ENCODE data around the gene VPS52.

The VPS52 gene

GRCh38 chr6:33276864-33277662 lies 5.4 kb upstream of the VPS52 start, which contains the start of gene B3GALT4 (continued):
- TF ChIP-seq ZSCAN30 (tag by site-specific recombination; IDR thresholded peaks at IDR 0.05) (peak; percentile 96), REPIN1 (tag by site-specific recombination; IDR thresholded peaks at IDR 0.05; ENCODE audit: low read depth) (0 out of 2 replicates have a peak, but pooled peaks have one; percentile 63), ZIC2 (tag by site-specific recombination; IDR thresholded peaks at IDR 0.05) (0 out of 2 replicates have a peak, but pooled peaks have one; percentile 37), KLF8 (tag by site-specific recombination; IDR thresholded peaks at IDR 0.05) (peak; percentile 87), ZNF324 (tag by site-specific recombination; IDR thresholded peaks at IDR 0.05) (peak; percentile 71; the same call in 1 of the 2 replicates), EGR2 (tag by site-specific recombination; IDR thresholded peaks at IDR 0.05; ENCODE audit: low read depth) (peak; percentile 64), ZNF23 (tag by site-specific recombination; IDR thresholded peaks at IDR 0.05; ENCODE audit: borderline replicate concordance) (no peak), KLF10 (tag by site-specific recombination; IDR thresholded peaks at IDR 0.05) (peak; percentile 87), ZNF24 (tag by site-specific recombination; IDR thresholded peaks at IDR 0.05) (peak; percentile 50; the same call in 1 of the 2 replicates), ZNF398 (tag by site-specific recombination; IDR thresholded peaks at IDR 0.05) (peak; percentile 44; the same call in 1 of the 2 replicates), YY1 (tag by site-specific recombination; IDR thresholded peaks at IDR 0.05) (0 out of 2 replicates have a peak, but pooled peaks have one; percentile 45), ZNF391 (tag by site-specific recombination; IDR thresholded peaks at IDR 0.05; ENCODE audit: borderline replicate concordance, low read depth) (peak; percentile 73; the same call in 1 of the 2 replicates), SP7 (tag by site-specific recombination; IDR thresholded peaks at IDR 0.05) (peak; percentile 81), HOXC10 (CRISPR knock-in tag; IDR thresholded peaks at IDR 0.05) (no peak), MEIS1 (CRISPR knock-in tag; IDR thresholded peaks at IDR 0.05; ENCODE audit: borderline replicate concordance) (no peak), ZNF146 (tag by site-specific recombination; IDR thresholded peaks at IDR 0.05) (peak; percentile 17; the same call in 1 of the 2 replicates), ZBTB1 (tag by site-specific recombination; IDR thresholded peaks at IDR 0.05) (no peak), ZNF621 (tag by site-specific recombination; IDR thresholded peaks at IDR 0.05) (no peak), ZNF660 (tag by site-specific recombination; IDR thresholded peaks at IDR 0.05) (peak; percentile 93), ZNF610 (tag by site-specific recombination; IDR thresholded peaks at IDR 0.05; ENCODE audit: borderline replicate concordance) (peak; percentile 94), ZSCAN16 (tag by site-specific recombination; IDR thresholded peaks at IDR 0.05) (0 out of 2 replicates have a peak, but pooled peaks have one; percentile 25), ZNF184 (tag by site-specific recombination; IDR thresholded peaks at IDR 0.05) (peak; percentile 44; the same call in 1 of the 2 replicates), ZEB2 (tag by site-specific recombination; IDR thresholded peaks at IDR 0.05) (peak; percentile 95), ZNF138 (tag by site-specific recombination; IDR thresholded peaks at IDR 0.05; ENCODE audit: borderline replicate concordance) (0 out of 2 replicates have a peak, but pooled peaks have one; percentile 7), ZFP69B (tag by site-specific recombination; IDR thresholded peaks at IDR 0.05) (peak; percentile 58; the same call in 1 of the 2 replicates), TCF7L2 (IDR thresholded peaks at IDR 0.05; ENCODE audit: borderline replicate concordance, low read depth, low read length) (no peak), ZNF157 (tag by site-specific recombination; IDR thresholded peaks at IDR 0.05) (no peak), ZNF211 (tag by site-specific recombination; IDR thresholded peaks at IDR 0.05; ENCODE audit: low read depth) (no peak), ZNF600 (tag by site-specific recombination; IDR thresholded peaks at IDR 0.05) (peak; percentile 65), ZBTB20 (tag by site-specific recombination; IDR thresholded peaks at IDR 0.05) (peak; percentile 96)
- TF ChIP-seq, protein P1, sequence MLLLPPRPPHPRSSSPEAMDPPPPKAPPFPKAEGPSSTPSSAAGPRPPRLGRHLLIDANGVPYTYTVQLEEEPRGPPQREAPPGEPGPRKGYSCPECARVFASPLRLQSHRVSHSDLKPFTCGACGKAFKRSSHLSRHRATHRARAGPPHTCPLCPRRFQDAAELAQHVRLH (tag by site-specific recombination; IDR thresholded peaks at IDR 0.05) = peak; percentile 28; the same call in 1 of the 2 replicates
- TF ChIP-seq, protein P2, sequence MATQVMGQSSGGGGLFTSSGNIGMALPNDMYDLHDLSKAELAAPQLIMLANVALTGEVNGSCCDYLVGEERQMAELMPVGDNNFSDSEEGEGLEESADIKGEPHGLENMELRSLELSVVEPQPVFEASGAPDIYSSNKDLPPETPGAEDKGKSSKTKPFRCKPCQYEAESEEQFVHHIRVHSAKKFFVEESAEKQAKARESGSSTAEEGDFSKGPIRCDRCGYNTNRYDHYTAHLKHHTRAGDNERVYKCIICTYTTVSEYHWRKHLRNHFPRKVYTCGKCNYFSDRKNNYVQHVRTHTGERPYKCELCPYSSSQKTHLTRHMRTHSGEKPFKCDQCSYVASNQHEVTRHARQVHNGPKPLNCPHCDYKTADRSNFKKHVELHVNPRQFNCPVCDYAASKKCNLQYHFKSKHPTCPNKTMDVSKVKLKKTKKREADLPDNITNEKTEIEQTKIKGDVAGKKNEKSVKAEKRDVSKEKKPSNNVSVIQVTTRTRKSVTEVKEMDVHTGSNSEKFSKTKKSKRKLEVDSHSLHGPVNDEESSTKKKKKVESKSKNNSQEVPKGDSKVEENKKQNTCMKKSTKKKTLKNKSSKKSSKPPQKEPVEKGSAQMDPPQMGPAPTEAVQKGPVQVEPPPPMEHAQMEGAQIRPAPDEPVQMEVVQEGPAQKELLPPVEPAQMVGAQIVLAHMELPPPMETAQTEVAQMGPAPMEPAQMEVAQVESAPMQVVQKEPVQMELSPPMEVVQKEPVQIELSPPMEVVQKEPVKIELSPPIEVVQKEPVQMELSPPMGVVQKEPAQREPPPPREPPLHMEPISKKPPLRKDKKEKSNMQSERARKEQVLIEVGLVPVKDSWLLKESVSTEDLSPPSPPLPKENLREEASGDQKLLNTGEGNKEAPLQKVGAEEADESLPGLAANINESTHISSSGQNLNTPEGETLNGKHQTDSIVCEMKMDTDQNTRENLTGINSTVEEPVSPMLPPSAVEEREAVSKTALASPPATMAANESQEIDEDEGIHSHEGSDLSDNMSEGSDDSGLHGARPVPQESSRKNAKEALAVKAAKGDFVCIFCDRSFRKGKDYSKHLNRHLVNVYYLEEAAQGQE (tag by site-specific recombination; IDR thresholded peaks at IDR 0.05) = no peak
- TF ChIP-seq, protein P3, sequence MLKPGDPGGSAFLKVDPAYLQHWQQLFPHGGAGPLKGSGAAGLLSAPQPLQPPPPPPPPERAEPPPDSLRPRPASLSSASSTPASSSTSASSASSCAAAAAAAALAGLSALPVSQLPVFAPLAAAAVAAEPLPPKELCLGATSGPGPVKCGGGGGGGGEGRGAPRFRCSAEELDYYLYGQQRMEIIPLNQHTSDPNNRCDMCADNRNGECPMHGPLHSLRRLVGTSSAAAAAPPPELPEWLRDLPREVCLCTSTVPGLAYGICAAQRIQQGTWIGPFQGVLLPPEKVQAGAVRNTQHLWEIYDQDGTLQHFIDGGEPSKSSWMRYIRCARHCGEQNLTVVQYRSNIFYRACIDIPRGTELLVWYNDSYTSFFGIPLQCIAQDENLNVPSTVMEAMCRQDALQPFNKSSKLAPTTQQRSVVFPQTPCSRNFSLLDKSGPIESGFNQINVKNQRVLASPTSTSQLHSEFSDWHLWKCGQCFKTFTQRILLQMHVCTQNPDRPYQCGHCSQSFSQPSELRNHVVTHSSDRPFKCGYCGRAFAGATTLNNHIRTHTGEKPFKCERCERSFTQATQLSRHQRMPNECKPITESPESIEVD (tag by site-specific recombination; IDR thresholded peaks at IDR 0.05) = no peak
